ENCODE measurements around the gene LRRC72. TPM values are rescaled to one million over a fixed set of nuclear protein-coding genes. Genes with fewer than 3 reads are reported as not detected.

The LRRC72 gene
- total RNA-seq, 3 donors from 2014 or later (not counting 1 experiment from before 2014, with no cell fraction given), result not detected

DNA sequence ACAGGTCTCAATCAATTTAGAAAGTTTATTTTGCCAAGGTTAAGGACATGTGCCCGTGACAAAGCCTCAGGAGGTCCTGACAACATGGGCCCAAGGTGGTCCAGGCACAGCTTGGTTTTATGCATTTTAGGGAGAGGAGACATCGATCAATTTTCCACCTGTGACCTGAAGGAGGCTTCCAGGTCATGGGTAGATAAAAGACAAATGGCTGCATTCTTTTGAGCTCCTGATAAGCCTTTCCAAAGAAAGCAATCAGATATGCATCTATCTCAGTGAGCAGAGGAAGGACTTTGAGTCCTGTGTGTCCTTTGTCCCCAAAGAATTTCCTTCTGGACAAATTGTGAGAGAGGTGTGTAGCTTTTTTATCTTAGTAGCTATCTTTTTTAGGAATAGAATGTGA is 15.8 kb downstream of the LRRC72 start:
- TF ChIP-seq, protein P1, sequence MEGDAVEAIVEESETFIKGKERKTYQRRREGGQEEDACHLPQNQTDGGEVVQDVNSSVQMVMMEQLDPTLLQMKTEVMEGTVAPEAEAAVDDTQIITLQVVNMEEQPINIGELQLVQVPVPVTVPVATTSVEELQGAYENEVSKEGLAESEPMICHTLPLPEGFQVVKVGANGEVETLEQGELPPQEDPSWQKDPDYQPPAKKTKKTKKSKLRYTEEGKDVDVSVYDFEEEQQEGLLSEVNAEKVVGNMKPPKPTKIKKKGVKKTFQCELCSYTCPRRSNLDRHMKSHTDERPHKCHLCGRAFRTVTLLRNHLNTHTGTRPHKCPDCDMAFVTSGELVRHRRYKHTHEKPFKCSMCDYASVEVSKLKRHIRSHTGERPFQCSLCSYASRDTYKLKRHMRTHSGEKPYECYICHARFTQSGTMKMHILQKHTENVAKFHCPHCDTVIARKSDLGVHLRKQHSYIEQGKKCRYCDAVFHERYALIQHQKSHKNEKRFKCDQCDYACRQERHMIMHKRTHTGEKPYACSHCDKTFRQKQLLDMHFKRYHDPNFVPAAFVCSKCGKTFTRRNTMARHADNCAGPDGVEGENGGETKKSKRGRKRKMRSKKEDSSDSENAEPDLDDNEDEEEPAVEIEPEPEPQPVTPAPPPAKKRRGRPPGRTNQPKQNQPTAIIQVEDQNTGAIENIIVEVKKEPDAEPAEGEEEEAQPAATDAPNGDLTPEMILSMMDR (IDR thresholded peaks at IDR 0.05), result no peak
- no peaks in the 10 kb centered on the region for H3K9me3 Mint-ChIP-seq
- H3K27me3 ChIP-seq (ENCODE audit: control insufficient read depth, insufficient read depth, low read length), result no peaks in the 10 kb centered on the region
- ATAC-seq, result no peak
- no peak overlapping the region for H3K4me3 ChIP-seq (ENCODE audit: low read length)
- H3K27ac ChIP-seq (ENCODE audit: low read length), result no peak overlapping the region
- intact Hi-C loops (cut with micrococcal nuclease), result no loop called here
- no peak for DNase-seq
- no peaks in the 10 kb centered on the region for H3K4me1 Mint-ChIP-seq
- H3K4me1 ChIP-seq (ENCODE audit: control insufficient read depth, insufficient read depth, low read length), result no peaks in the 10 kb centered on the region
- no peak overlapping the region for H3K27ac Mint-ChIP-seq
- no peak overlapping the region for H3K4me3 Mint-ChIP-seq
- H3K9me3 ChIP-seq (ENCODE audit: control insufficient read depth, insufficient read depth, low read length), result no peaks in the 10 kb centered on the region
- no peaks in the 10 kb centered on the region for H3K36me3 ChIP-seq (ENCODE audit: control insufficient read depth, insufficient read depth, low read length)
- peaks cover 0 to 4% of the 10 kb centered on the region in 2 donors for H3K27me3 Mint-ChIP-seq (ENCODE audit: low read depth in 2 of 2)
- no peaks in the 10 kb centered on the region for H3K36me3 Mint-ChIP-seq
- 90% methylated on average over 2 of the region's 2 CpGs for WGBS (ENCODE audit: insufficient coverage)

DNA sequence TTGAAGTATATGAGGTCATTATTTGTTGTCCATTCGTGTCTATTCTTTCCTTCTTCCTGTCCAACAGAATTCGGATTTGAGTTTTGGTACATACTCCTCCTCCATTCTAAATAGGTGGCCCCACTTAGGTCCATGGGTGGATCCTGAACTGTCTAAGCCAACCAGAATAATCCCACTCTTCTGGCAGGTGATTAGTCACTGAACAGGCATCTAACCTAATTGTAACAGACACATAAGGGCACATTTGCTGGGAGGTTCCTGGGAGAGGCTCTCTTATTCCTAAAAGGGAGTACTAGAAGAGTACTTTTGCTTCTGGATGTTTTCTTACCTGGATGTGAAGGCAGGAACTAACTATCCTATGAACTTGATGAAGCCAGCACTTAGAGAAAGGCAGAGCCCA is 16.8 kb downstream of the LRRC72 start:
- H3K4me1 Mint-ChIP-seq, result no peaks in the 10 kb centered on the region
- ATAC-seq, result no peak
- no peak overlapping the region for H3K4me3 Mint-ChIP-seq
- DNase-seq, result no peak
- H3K36me3 Mint-ChIP-seq, result no peaks in the 10 kb centered on the region
- no peaks in the 10 kb centered on the region for H3K4me1 ChIP-seq (ENCODE audit: control insufficient read depth, insufficient read depth, low read length)
- no peak overlapping the region for H3K4me3 ChIP-seq (ENCODE audit: low read length)
- no peak overlapping the region for H3K27ac ChIP-seq (ENCODE audit: low read length)
- H3K27me3 Mint-ChIP-seq (ENCODE audit: low read depth in 2 of 2), result peaks cover 0 to 4% of the 10 kb centered on the region in 2 donors
- no peak overlapping the region for H3K27ac Mint-ChIP-seq
- intact Hi-C loops (cut with micrococcal nuclease), result no loop called here
- 95% methylated on average over 2 of the region's 2 CpGs for WGBS (ENCODE audit: insufficient coverage)
- TF ChIP-seq, protein P1 (IDR thresholded peaks at IDR 0.05), result no peak
- H3K9me3 ChIP-seq (ENCODE audit: control insufficient read depth, insufficient read depth, low read length), result no peaks in the 10 kb centered on the region
- no peaks in the 10 kb centered on the region for H3K9me3 Mint-ChIP-seq
- H3K36me3 ChIP-seq (ENCODE audit: control insufficient read depth, insufficient read depth, low read length), result no peaks in the 10 kb centered on the region
- H3K27me3 ChIP-seq (ENCODE audit: control insufficient read depth, insufficient read depth, low read length), result no peaks in the 10 kb centered on the region

DNA sequence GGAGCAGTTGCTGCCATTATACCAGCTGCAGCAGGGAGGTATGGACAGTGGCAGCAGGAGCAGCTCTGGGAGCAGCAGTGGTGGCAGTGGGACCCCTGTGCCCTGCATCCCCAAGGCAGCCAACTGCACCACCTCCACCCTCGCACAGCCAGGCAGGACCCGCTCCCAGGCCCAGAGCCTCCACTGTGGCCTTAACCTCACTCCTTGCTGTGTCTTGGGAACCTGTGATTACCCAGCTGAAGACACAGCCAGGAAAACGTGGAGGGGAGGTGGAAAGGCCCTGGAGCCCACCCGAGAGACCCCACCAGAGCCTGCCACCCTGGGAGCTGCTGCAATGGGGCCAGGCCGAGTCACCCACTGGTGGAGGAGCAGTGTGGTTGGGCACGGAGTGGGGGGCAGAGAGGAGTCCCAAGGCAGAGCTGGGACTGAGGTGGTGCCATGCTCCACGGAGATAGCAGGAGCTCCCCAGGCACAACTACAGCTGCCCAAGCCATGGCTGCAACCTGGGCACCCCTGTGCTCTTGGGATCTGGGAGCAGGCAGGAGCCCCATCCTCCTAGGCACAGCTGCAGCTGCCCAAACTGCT is 20.4 kb downstream of the LRRC72 start:
- no peak overlapping the region for H3K4me3 Mint-ChIP-seq
- Histone ChIP-seq H3K9me3 (ENCODE audit: control insufficient read depth, insufficient read depth, low read length) (no peaks in the 10 kb centered on the region), H3K4me1 (ENCODE audit: control insufficient read depth, insufficient read depth, low read length) (no peaks in the 10 kb centered on the region), H3K36me3 (ENCODE audit: control insufficient read depth, insufficient read depth, low read length) (no peaks in the 10 kb centered on the region), H3K4me3 (ENCODE audit: low read length) (no peak overlapping the region), H3K27ac (ENCODE audit: low read length) (no peak overlapping the region), H3K27me3 (ENCODE audit: control insufficient read depth, insufficient read depth, low read length) (no peaks in the 10 kb centered on the region)
- no peak for ATAC-seq
- no peak for DNase-seq
- WGBS (ENCODE audit: insufficient coverage), result 84% methylated on average over 7 of the region's 7 CpGs
- H3K27ac Mint-ChIP-seq, result no peak overlapping the region
- no peaks in the 10 kb centered on the region for H3K4me1 Mint-ChIP-seq
- intact Hi-C loops (cut with micrococcal nuclease), result no loop called here
- no peaks in the 10 kb centered on the region for H3K36me3 Mint-ChIP-seq
- H3K9me3 Mint-ChIP-seq, result no peaks in the 10 kb centered on the region
- TF ChIP-seq, protein P1 (IDR thresholded peaks at IDR 0.05), result no peak
- peaks cover 2 to 8% of the 10 kb centered on the region in 2 donors for H3K27me3 Mint-ChIP-seq (ENCODE audit: low read depth in 2 of 2)

DNA sequence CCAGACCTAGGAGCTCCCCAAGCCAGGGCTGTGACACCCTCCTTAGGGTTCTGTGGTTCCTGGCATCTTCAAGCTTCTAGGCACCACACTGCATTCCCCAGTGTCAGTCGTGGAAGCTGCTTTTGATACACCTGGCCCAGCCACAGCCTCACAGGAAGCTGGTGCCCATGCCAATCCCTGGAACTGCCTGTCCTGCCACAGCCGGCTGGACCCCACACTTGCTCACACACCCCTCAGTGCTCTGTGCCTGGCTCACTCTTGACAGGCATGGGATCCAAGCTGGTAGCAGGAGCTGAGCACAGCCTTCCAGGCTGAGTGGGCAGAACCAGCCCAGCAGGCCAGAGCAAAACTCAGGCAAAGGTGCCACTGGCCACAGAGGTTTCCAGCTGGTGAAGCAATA is 21.8 kb downstream of the LRRC72 start:
- Histone ChIP-seq H3K27me3 (ENCODE audit: control insufficient read depth, insufficient read depth, low read length) (no peaks in the 10 kb centered on the region), H3K4me1 (ENCODE audit: control insufficient read depth, insufficient read depth, low read length) (no peaks in the 10 kb centered on the region), H3K9me3 (ENCODE audit: control insufficient read depth, insufficient read depth, low read length) (no peaks in the 10 kb centered on the region), H3K4me3 (ENCODE audit: low read length) (no peak overlapping the region), H3K36me3 (ENCODE audit: control insufficient read depth, insufficient read depth, low read length) (no peaks in the 10 kb centered on the region), H3K27ac (ENCODE audit: low read length) (no peak overlapping the region)
- no peaks in the 10 kb centered on the region for H3K4me1 Mint-ChIP-seq
- no peak overlapping the region for H3K27ac Mint-ChIP-seq
- no peak for DNase-seq
- H3K4me3 Mint-ChIP-seq, result no peak overlapping the region
- intact Hi-C loops (cut with micrococcal nuclease), result no loop called here
- H3K36me3 Mint-ChIP-seq, result no peaks in the 10 kb centered on the region
- H3K27me3 Mint-ChIP-seq (ENCODE audit: low read depth in 2 of 2), result peaks cover 4 to 8% of the 10 kb centered on the region in 2 donors
- TF ChIP-seq, protein P1 (IDR thresholded peaks at IDR 0.05), result no peak
- no peak for ATAC-seq
- WGBS (ENCODE audit: insufficient coverage), result 79% methylated on average over 2 of the region's 2 CpGs
- no peaks in the 10 kb centered on the region for H3K9me3 Mint-ChIP-seq

Data from natural killer cell (primary cell).